Liver (tissue), 9 donors: ENCODE measurements around the gene TMPRSS6. TPM values are rescaled to one million over a fixed set of nuclear protein-coding genes. Genes with fewer than 3 reads are reported as not detected.

ENCODE experiments used
- DNase-seq: peaks from one replicate; pipeline ENCODE4 v3.0.0-alpha.2; 2017; ENCODE audit warnings: low spot score
- H3K27ac ChIP-seq, 2 donors: one replicate each; pipeline ENCODE4 v1.7.0; 2013; ENCODE audit warnings: inconsistent platforms in 2 of 2, low read length in 2 of 2, control low read depth in 1 of 2, low read depth in 1 of 2, mild to moderate bottlenecking in 1 of 2
- H3K27me3 ChIP-seq, 4 donors: one replicate each; pipeline versions ENCODE4 v1.6.1 to v1.7.0; 2013; ENCODE audit warnings: low read length in 3 of 4, inconsistent platforms in 1 of 4, mild to moderate bottlenecking in 1 of 4, moderate library complexity in 1 of 4; ENCODE audit not compliant: control insufficient read depth in 4 of 4, insufficient read depth in 4 of 4
- H3K36me3 ChIP-seq, 4 donors: one replicate each; pipeline versions ENCODE4 v1.6.1 to v1.7.0; 2013; ENCODE audit warnings: low read length in 3 of 4, mild to moderate bottlenecking in 3 of 4, low read depth in 1 of 4, moderate library complexity in 1 of 4; ENCODE audit not compliant: control insufficient read depth in 4 of 4, insufficient read depth in 3 of 4
- H3K4me1 ChIP-seq, 4 donors: one replicate each; pipeline versions ENCODE4 v1.6.1 to v1.7.0; 2013; ENCODE audit warnings: low read length in 3 of 4, mild to moderate bottlenecking in 3 of 4, moderate library complexity in 1 of 4; ENCODE audit not compliant: control insufficient read depth in 4 of 4, insufficient read depth in 4 of 4
- H3K4me3 ChIP-seq, 3 donors: one replicate each; pipeline versions ENCODE4 v1.6.1 to v1.7.0; 2013; ENCODE audit warnings: low read length in 3 of 3, control low read depth in 1 of 3, low read depth in 1 of 3, mild to moderate bottlenecking in 1 of 3
- H3K9ac ChIP-seq, 2 donors: one replicate each; pipeline ENCODE4 v1.7.0; 2013; ENCODE audit warnings: low read length in 2 of 2, mild to moderate bottlenecking in 2 of 2, moderate library complexity in 2 of 2, control low read depth in 1 of 2, low read depth in 1 of 2
- H3K9me3 ChIP-seq, 4 donors: one replicate each; pipeline versions ENCODE4 v1.6.1 to v1.7.0; 2013; ENCODE audit warnings: low read length in 3 of 4; ENCODE audit not compliant: control insufficient read depth in 4 of 4
- ATF3 ChIP-seq: IDR thresholded peaks from 2 replicates; pipeline ENCODE4 v1.6.1; 2016; ENCODE audit warnings: antibody characterized with exemption
- CTCF ChIP-seq: fragments of 150-350 bp; IDR thresholded peaks from 2 replicates; pipeline ENCODE4 v1.5.1; 2017; ENCODE audit warnings: improper control_type of control experiment, low read depth, low read length; ENCODE audit not compliant: missing input control
- EGR1 ChIP-seq, 2 donors: IDR thresholded peaks; 2 replicates each; pipeline ENCODE4 v1.6.1; 2016 to 2018; ENCODE audit warnings: antibody characterized with exemption in 2 of 2, low read depth in 2 of 2
- FOXA1 ChIP-seq: IDR thresholded peaks from 2 replicates; pipeline ENCODE4 v1.6.1; 2016; ENCODE audit warnings: antibody characterized with exemption
- HNF4A ChIP-seq, 2 donors: conservative IDR thresholded peaks; 2 replicates each; pipeline ENCODE4 v1.6.1; 2016; ENCODE audit warnings: antibody characterized with exemption in 2 of 2, mild to moderate bottlenecking in 2 of 2
- HNF4G ChIP-seq: IDR thresholded peaks from 2 replicates; pipeline ENCODE4 v1.6.1; 2016; ENCODE audit warnings: antibody characterized with exemption
- MAX ChIP-seq: IDR thresholded peaks from 2 replicates; pipeline ENCODE4 v1.6.1; 2016; ENCODE audit warnings: antibody characterized with exemption
- REST ChIP-seq: IDR thresholded peaks from 2 replicates; pipeline ENCODE4 v1.6.1; 2016; ENCODE audit warnings: antibody characterized with exemption, mild to moderate bottlenecking
- RXRA ChIP-seq, 2 donors: IDR thresholded peaks; 2 replicates each; pipeline ENCODE4 v1.6.1; 2017 to 2018; ENCODE audit warnings: antibody characterized with exemption in 2 of 2, mild to moderate bottlenecking in 1 of 2
- SP1 ChIP-seq: IDR thresholded peaks from 2 replicates; pipeline ENCODE4 v1.6.1; 2018; ENCODE audit warnings: antibody characterized with exemption, mild to moderate bottlenecking
- TAF1 ChIP-seq: conservative IDR thresholded peaks from 2 replicates; pipeline ENCODE4 v1.6.1; 2016; ENCODE audit warnings: antibody characterized with exemption, mild to moderate bottlenecking
- YY1 ChIP-seq: IDR thresholded peaks from 2 replicates; pipeline ENCODE4 v1.6.1; 2016; ENCODE audit warnings: antibody characterized with exemption, mild to moderate bottlenecking
- WGBS: extraction: QIAGEN DNeasy Blood & Tissue Kit; methylation state at CpG from one replicate; pipeline ENCODE4 v1.1.7; 2013; 5-methylcytosine and 5-hydroxymethylcytosine counted together
- polyA plus RNA-seq, 2 donors: library from polyadenylated mRNA; stranded (reverse) in 1 of 2; unstranded in 1 of 2; fragments of 200-250 nt in 1 of 2; fragments of >200 nt in 1 of 2; fragmentation: Nextera tagmentation in 1 of 2; extraction: Ambion mirVana in 1 of 2; gene quantifications; one replicate each; pipeline versions ENCODE4 v1.2.1 to v1.2.3, GENCODE V29; 2013 to 2015
- total RNA-seq, 2 donors: library from RNA; depleted of rRNA; stranded (reverse); fragments of >200 nt; gene quantifications; one replicate each; pipeline ENCODE4 v1.2.3, GENCODE V29; 2014
- donor health status: healthy.
- donor health status: healthy.
- donor health status: healthy.
- donor health status: healthy.
- donor health status: healthy.

TMPRSS6 gene
- total and polyA plus RNA-seq, 4 donors, result 12.6 to 47.1 (median 39.9) TPM

GRCh38 chr22:37027556-37027955 lies 82.0 kb downstream of the TMPRSS6 start:
- Histone ChIP-seq H3K4me1 (peaks cover 7 to 93% (median 76%) of the 10 kb centered on the region in 4 donors), H3K9ac (peak overlapping the region in 1 of 2 donors; percentile 13)

GRCh38 chr22:37026325-37026724 lies 83.2 kb downstream of the TMPRSS6 start:
- no peak for DNase-seq
- peak overlapping the region; percentile 35 to 68 for H3K9ac ChIP-seq
- H3K4me3 ChIP-seq, result peak overlapping the region; percentile 1 to 79 (median 54)
- H3K27ac ChIP-seq, result peak overlapping the region; percentile 91 to 93
- no peaks in the 10 kb centered on the region for H3K27me3 ChIP-seq
- peaks cover 9 to 91% (median 76%) of the 10 kb centered on the region in 4 donors for H3K4me1 ChIP-seq
- no peak for TF ChIP-seq YY1
- no peak for TF ChIP-seq ATF3
- no peak for TF ChIP-seq HNF4G
- TF ChIP-seq RXRA (IDR thresholded peaks at IDR 0.05), result no peak
- TF ChIP-seq EGR1 (IDR thresholded peaks at IDR 0.05; ENCODE audit: low read depth in 2 of 2), result no peak
- TF ChIP-seq HNF4A (conservative IDR thresholded peaks at IDR 0.05), result no peak
- H3K9me3 ChIP-seq, result no peaks in the 10 kb centered on the region
- WGBS, result 50% methylated on average over 5 of the region's 5 CpGs
- H3K36me3 ChIP-seq, result peaks cover 5 to 23% (median 14%) of the 10 kb centered on the region in 4 donors

More at GRCh38 chr22:37027556-37027955, 82.0 kb downstream of the TMPRSS6 start:
- TF ChIP-seq TAF1 (no peak), REST (no peak), YY1 (no peak), ATF3 (no peak), RXRA (IDR thresholded peaks at IDR 0.05) (no peak), SP1 (no peak), EGR1 (IDR thresholded peaks at IDR 0.05; ENCODE audit: low read depth in 2 of 2) (no peak), HNF4G (no peak), MAX (no peak), FOXA1 (no peak), CTCF (no peak)
- no peaks in the 10 kb centered on the region for H3K9me3 ChIP-seq
- no peak for DNase-seq
- WGBS, result 63% methylated on average over 7 of the region's 7 CpGs
- H3K27ac ChIP-seq, result no peak overlapping the region
- peaks cover 5 to 23% (median 14%) of the 10 kb centered on the region in 4 donors for H3K36me3 ChIP-seq
- no peak overlapping the region for H3K4me3 ChIP-seq
- H3K27me3 ChIP-seq, result no peaks in the 10 kb centered on the region
